GM13977 (cell line): Measurements from ENCODE around the gene OPCML.
"Not testable (repeated sequence)": the region's sequence is repeated elsewhere in the genome, so short reads cannot be mapped to it uniquely, and the experiment has no call there.

ENCODE experiments used
- DNase-seq: peaks from one replicate; pipeline ENCODE4 v3.0.0; 2012; ENCODE audit warnings: low spot score
- in situ Hi-C: fragments of 300-500 bp; cut with MboI; formaldehyde crosslinking; loops from one replicate; pipeline ENCODE4 v1.12.0; 2022; ENCODE audit warnings: low sequenced_read_pairs, low pct_unique_long_range_greater_than_20kb, mixed read lengths, inconsistent platforms; ENCODE audit not compliant: unreplicated experiment
- TF ChIP-seq, protein P1 (sequence below): IDR thresholded peaks from 2 replicates; pipeline ENCODE4 v1.5.1; 2012; ENCODE audit warnings: mild to moderate bottlenecking, control low read depth; ENCODE audit not compliant: insufficient read depth; ENCODE audit errors: extremely low read depth, missing control alignments

Gene OPCML

DNA sequence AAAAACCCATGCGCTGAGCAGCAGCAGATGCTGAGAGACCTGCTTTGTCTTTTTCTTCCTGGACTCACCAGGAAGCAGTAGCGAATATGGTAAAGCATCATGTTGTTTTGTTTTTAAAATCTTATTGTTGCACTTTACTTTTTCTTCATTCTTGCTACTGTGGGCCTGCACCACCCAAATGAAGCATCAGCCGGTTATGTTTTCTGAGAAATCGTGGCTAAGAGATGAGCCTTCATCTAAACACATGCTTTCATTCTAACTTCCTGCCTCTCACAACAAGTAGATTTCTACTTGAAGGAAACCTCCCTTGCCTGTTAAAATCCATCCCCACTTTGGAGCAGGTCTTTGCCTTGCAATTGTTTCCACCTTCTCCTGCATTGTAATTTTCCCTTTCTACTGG is 1136.0 kb downstream of the OPCML start:
- in situ Hi-C loops: no loop called here
- TF ChIP-seq, protein P1, sequence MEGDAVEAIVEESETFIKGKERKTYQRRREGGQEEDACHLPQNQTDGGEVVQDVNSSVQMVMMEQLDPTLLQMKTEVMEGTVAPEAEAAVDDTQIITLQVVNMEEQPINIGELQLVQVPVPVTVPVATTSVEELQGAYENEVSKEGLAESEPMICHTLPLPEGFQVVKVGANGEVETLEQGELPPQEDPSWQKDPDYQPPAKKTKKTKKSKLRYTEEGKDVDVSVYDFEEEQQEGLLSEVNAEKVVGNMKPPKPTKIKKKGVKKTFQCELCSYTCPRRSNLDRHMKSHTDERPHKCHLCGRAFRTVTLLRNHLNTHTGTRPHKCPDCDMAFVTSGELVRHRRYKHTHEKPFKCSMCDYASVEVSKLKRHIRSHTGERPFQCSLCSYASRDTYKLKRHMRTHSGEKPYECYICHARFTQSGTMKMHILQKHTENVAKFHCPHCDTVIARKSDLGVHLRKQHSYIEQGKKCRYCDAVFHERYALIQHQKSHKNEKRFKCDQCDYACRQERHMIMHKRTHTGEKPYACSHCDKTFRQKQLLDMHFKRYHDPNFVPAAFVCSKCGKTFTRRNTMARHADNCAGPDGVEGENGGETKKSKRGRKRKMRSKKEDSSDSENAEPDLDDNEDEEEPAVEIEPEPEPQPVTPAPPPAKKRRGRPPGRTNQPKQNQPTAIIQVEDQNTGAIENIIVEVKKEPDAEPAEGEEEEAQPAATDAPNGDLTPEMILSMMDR: no peak
- DNase-seq: no peak

DNA sequence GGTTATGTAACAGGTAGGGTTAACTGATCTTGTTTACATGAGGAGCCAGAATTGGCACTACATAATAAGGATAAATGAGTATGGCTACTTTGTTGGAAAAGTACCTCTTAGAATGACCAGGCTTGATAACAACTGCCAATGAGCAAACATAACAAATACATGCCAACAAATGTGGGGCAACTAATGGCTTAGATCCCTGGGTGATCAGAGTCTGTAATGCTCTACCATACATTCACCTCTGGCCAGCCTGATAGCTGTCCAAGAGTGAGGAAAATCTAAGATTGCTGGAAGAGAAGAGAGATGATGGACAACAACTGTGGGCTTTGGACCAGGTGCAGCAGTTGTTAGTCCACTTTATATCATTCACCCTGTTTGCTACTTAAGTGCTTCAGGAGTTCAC is 1136.9 kb downstream of the OPCML start:
- TF ChIP-seq, protein P1: no peak
- in situ Hi-C loops: no loop called here
- no peak for DNase-seq

DNA sequence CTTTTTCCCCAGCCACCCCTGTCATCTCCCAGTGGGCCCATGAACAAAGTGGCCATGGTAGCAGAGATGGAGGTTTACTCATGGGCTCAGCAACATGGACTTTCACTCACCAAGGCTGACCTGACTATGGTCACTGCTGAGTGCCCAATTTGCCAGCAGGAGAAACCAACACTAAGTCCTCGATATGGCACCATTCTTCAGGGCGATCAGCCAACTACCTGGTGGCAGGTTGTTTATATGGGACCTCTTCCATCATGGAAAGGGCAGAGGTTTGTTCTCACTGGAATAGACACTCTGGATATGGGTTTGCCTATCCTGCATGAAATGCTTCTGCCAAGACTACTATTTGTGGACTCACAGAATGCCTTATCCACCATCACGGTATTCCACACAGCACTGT is 1152.8 kb downstream of the OPCML start:
- no peak for DNase-seq
- TF ChIP-seq, protein P1: no peak
- in situ Hi-C loops: no loop called here

DNA sequence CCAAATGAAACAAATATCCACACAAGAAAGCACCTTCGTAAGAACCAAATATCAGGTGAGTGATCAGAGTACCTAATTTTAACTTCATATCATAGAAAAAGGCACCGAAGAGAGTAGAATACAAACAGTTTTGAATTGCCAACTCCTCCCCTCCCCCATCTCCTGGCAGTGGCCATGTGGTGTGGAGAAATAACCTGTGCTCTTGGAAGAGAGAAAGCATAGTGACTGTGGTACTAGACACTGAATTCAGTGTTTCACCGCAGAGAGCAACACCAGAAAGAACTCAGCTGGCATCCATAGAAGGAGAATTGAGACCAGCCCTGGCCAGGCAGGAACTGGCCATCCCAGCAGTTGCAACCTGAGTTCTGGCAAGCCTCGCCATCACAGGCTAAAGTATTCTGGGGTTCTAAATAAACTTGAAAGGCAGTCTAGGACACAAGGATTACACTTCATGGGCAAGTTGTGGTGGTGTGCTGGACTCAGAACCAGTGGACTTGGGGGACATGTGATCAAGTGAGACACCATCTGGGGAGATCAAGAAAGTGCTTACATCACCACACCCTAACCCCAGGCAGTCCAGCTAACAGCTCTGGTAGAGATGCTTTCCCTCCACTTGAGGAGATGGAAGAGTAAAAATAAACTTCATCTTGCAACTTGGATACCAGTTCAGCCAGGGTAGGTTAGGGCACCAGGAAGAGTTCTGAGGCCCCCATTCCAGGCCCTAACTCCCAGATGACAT is 1158.7 kb downstream of the OPCML start:
- TF ChIP-seq, protein P1: no peak
- DNase-seq: no peak
- in situ Hi-C loops: no loop called here

DNA sequence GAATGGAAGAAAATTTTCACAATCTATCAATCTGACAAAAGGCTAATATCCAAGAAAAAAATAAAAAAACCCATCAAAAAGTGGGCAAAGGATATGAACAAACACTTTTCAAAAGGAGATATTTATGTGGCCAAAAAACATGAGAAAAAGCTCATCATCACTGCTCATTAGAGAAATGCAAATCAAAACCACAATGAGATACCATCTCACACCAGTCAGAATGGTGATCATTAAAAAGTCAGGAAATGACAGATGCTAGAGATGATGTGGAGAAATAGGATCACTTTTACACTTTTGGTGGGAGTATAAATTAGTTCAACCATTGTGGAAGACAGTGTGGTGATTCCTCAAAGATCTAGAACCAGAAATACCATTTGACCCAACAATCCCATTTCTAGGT is 1162.2 kb downstream of the OPCML start:
- DNase-seq, in situ Hi-C loops: not testable (repeated sequence)

DNA sequence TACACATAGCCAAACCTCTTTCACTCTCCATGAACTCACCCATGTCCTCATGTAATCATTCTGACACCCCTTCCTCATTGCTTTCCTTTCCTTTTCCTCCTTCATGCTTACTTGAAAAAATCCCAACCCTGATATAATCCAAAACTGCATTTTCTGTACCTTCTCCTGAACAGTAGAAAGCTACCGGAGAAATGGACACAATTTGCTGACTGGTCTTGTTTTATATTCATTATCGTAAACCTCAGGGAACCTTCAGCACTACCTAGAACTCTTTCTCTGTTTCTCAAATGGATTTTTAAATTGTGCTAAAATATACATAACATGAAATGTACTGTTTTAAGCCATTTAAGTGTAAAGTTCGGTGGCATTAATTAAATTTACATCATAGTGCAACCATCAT is 1165.0 kb downstream of the OPCML start:
- in situ Hi-C loops: no loop called here
- TF ChIP-seq, protein P1: no peak
- DNase-seq: no peak

DNA sequence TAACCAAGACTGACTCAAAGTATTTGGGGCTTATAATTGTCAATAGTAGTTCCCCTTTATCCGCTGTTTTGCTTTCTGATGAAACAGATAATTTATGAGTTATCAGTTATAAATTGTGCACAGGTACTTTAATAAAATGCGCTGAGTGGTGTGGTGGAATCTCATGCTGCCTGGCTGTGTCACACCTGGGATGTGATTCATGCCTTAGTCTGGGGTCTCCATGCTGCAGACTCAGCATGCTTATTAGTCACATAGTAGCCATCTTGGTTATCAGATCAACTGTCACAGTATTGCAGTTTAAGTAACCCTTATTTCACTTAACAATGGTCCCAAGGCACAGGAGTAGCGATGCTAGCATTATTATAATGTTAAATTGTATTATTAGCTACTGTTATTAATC is 1166.7 kb downstream of the OPCML start:
- no peak for DNase-seq
- in situ Hi-C loops: no loop called here
- TF ChIP-seq, protein P1: no peak
